WTC11 (cell line): ENCODE measurements around the gene RUFY3. TPM values are rescaled to one million over a fixed set of nuclear protein-coding genes. Genes with fewer than 3 reads are reported as not detected.

Experiments
- ATAC-seq: fragments of 200-7000 bp; cut with Tn5 transposase; 2 replicates; pipeline ENCODE4 v1.10.0; 2021; ENCODE audit warnings: mild to moderate bottlenecking, moderate library complexity
- CTCF ChIA-PET: fragments of 300-600 bp; sonication (Branson Sonifier 250); formaldehyde crosslinking; loops from one replicate; lab custom pipeline; 2021; ENCODE audit warnings: antibody characterized with exemption; lab: Charles Lee
- POLR2A ChIA-PET: fragments of 350-600 bp; sonication (Branson Sonifier 250); formaldehyde crosslinking; loops from one replicate; lab custom pipeline; 2021; ENCODE audit warnings: antibody characterized with exemption; lab: Charles Lee
- DNase-seq: peaks from one replicate; pipeline ENCODE4 v3.0.0; 2021; ENCODE audit warnings: low spot score
- H3K27ac Mint-ChIP-seq: 2 replicates; pipeline ENCODE4 v1.8.0; 2021; ENCODE audit warnings: mixed read lengths
- H3K27me3 Mint-ChIP-seq: 2 replicates; pipeline ENCODE4 v1.8.0; 2021; ENCODE audit warnings: low read depth, mild to moderate bottlenecking, moderate library complexity, mixed read lengths
- H3K36me3 Mint-ChIP-seq: 2 replicates; pipeline ENCODE4 v1.8.0; 2021; ENCODE audit warnings: mixed read lengths
- H3K4me1 Mint-ChIP-seq: 2 replicates; pipeline ENCODE4 v1.8.0; 2022; ENCODE audit warnings: mixed read lengths
- H3K4me3 Mint-ChIP-seq: 2 replicates; pipeline ENCODE4 v1.8.0; 2021; ENCODE audit warnings: mild to moderate bottlenecking, moderate library complexity, mixed read lengths
- H3K9me3 Mint-ChIP-seq: 2 replicates; pipeline ENCODE4 v1.8.0; 2021; ENCODE audit warnings: mixed read lengths
- CBFB ChIP-seq: sonication (generic); formaldehyde crosslinking; IDR thresholded peaks from 2 replicates; pipeline ENCODE4 v1.8.1; 2022; ENCODE audit warnings: mild to moderate bottlenecking, low read depth, missing genetic modification reagents
- CREM ChIP-seq: sonication (generic); formaldehyde crosslinking; IDR thresholded peaks from 2 replicates; pipeline ENCODE4 v1.8.1; 2022; ENCODE audit warnings: mild to moderate bottlenecking, missing genetic modification reagents, moderate library complexity
- ESRRA ChIP-seq: sonication (generic); formaldehyde crosslinking; IDR thresholded peaks from 2 replicates; pipeline ENCODE4 v1.8.1; 2022; ENCODE audit warnings: mild to moderate bottlenecking, missing genetic modification reagents, borderline replicate concordance
- FOXK1 ChIP-seq: sonication (generic); formaldehyde crosslinking; IDR thresholded peaks from 2 replicates; pipeline ENCODE4 v1.8.0; 2022; ENCODE audit warnings: mild to moderate bottlenecking, moderate library complexity, missing genetic modification reagents
- FOXP1 ChIP-seq: sonication (generic); formaldehyde crosslinking; IDR thresholded peaks from 2 replicates; pipeline ENCODE4 v1.8.0; 2022; ENCODE audit warnings: missing genetic modification reagents, mild to moderate bottlenecking, moderate library complexity, borderline replicate concordance
- HMGA2 ChIP-seq: fragments of 250-450 bp; sonication (Bioruptor Pico); IDR thresholded peaks from 2 replicates; pipeline ENCODE4 v1.4.0; 2021; ENCODE audit warnings: mild to moderate bottlenecking, moderate library complexity
- HMGXB4 ChIP-seq: sonication (generic); formaldehyde crosslinking; IDR thresholded peaks from 2 replicates; pipeline ENCODE4 v1.8.1; 2023; ENCODE audit warnings: mild to moderate bottlenecking, moderate library complexity, missing genetic modification reagents
- JAZF1 ChIP-seq: fragments of 250-450 bp; sonication (Bioruptor Pico); IDR thresholded peaks from 2 replicates; pipeline ENCODE4 v1.9.0; 2021; ENCODE audit warnings: moderate library complexity, mild to moderate bottlenecking, inconsistent platforms
- NFATC4 ChIP-seq: fragments of 250-450 bp; sonication (Bioruptor Pico); IDR thresholded peaks from 2 replicates; pipeline ENCODE4 v1.9.0; 2021; ENCODE audit warnings: mild to moderate bottlenecking
- NFYB ChIP-seq: sonication (generic); formaldehyde crosslinking; conservative IDR thresholded peaks from 2 replicates; pipeline ENCODE4 v1.8.0; 2022; ENCODE audit warnings: low read depth, missing genetic modification reagents
- SOX15 ChIP-seq: fragments of 250-450 bp; sonication (Bioruptor Pico); IDR thresholded peaks from 2 replicates; pipeline ENCODE4 v1.9.0; 2021; ENCODE audit warnings: mild to moderate bottlenecking
- TEAD1 ChIP-seq: sonication (generic); formaldehyde crosslinking; IDR thresholded peaks from 2 replicates; pipeline ENCODE4 v1.8.0; 2022; ENCODE audit warnings: mild to moderate bottlenecking, missing genetic modification reagents
- ZBTB21 ChIP-seq: sonication (generic); formaldehyde crosslinking; IDR thresholded peaks from 2 replicates; pipeline ENCODE4 v1.8.1; 2023; ENCODE audit warnings: mild to moderate bottlenecking, missing genetic modification reagents, borderline replicate concordance
- ZNF281 ChIP-seq: sonication (generic); formaldehyde crosslinking; IDR thresholded peaks from 2 replicates; pipeline ENCODE4 v1.8.0; 2023; ENCODE audit warnings: mild to moderate bottlenecking, missing genetic modification reagents
- ZNF416 ChIP-seq: fragments of 250-450 bp; sonication (Bioruptor Pico); IDR thresholded peaks from 2 replicates; pipeline ENCODE4 v1.9.0; 2021; ENCODE audit warnings: mild to moderate bottlenecking, inconsistent platforms
- total RNA-seq: library from RNA; stranded (reverse); gene quantifications from 3 replicates; pipeline ENCODE4 v1.2.3, GENCODE V29; 2021
- TF ChIP-seq, protein P1 (sequence below): fragments of 250-450 bp; sonication (Bioruptor Pico); IDR thresholded peaks from 2 replicates; pipeline ENCODE4 v1.9.0; 2021; ENCODE audit warnings: moderate library complexity, mild to moderate bottlenecking, inconsistent platforms, borderline replicate concordance
- TF ChIP-seq, protein P2 (sequence below): sonication (generic); formaldehyde crosslinking; IDR thresholded peaks from 2 replicates; pipeline ENCODE4 v1.8.1; 2022; ENCODE audit warnings: mild to moderate bottlenecking, moderate library complexity, missing genetic modification reagents
- TF ChIP-seq, protein P3 (sequence below): sonication (generic); formaldehyde crosslinking; IDR thresholded peaks from 2 replicates; pipeline ENCODE4 v1.8.0; 2022; ENCODE audit warnings: missing genetic modification reagents
- TF ChIP-seq, protein P4 (sequence below): sonication (generic); formaldehyde crosslinking; conservative IDR thresholded peaks from 2 replicates; pipeline ENCODE4 v1.8.1; 2023; ENCODE audit warnings: mild to moderate bottlenecking, low read depth, missing genetic modification reagents, moderate library complexity

RUFY3 gene
- total RNA-seq, 1 experiment from 2014 or later: 49.0 TPM

GRCh38 chr4:70838204-70838603 is 116.4 kb downstream of the RUFY3 start:
- no peak for ATAC-seq
- TF ChIP-seq CREM (CRISPR knock-in tag) (no peak), FOXP1 (no peak), NFATC4 (CRISPR knock-in tag) (no peak), FOXK1 (CRISPR knock-in tag) (no peak), JAZF1 (no peak), CBFB (CRISPR knock-in tag) (no peak), ZNF416 (CRISPR knock-in tag) (no peak), SOX15 (CRISPR knock-in tag) (no peak), ZBTB21 (CRISPR knock-in tag) (no peak), HMGA2 (CRISPR knock-in tag) (no peak)
- TF ChIP-seq, protein P1, sequence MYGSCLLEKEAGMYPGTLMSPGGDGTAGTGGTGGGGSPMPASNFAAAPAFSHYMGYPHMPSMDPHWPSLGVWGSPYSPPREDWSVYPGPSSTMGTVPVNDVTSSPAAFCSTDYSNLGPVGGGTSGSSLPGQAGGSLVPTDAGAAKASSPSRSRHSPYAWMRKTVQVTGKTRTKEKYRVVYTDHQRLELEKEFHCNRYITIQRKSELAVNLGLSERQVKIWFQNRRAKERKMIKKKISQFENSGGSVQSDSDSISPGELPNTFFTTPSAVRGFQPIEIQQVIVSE: no peak
- TF ChIP-seq, protein P2, sequence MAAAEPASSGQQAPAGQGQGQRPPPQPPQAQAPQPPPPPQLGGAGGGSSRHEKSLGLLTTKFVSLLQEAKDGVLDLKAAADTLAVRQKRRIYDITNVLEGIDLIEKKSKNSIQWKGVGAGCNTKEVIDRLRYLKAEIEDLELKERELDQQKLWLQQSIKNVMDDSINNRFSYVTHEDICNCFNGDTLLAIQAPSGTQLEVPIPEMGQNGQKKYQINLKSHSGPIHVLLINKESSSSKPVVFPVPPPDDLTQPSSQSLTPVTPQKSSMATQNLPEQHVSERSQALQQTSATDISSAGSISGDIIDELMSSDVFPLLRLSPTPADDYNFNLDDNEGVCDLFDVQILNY: no peak
- TF ChIP-seq, protein P3, sequence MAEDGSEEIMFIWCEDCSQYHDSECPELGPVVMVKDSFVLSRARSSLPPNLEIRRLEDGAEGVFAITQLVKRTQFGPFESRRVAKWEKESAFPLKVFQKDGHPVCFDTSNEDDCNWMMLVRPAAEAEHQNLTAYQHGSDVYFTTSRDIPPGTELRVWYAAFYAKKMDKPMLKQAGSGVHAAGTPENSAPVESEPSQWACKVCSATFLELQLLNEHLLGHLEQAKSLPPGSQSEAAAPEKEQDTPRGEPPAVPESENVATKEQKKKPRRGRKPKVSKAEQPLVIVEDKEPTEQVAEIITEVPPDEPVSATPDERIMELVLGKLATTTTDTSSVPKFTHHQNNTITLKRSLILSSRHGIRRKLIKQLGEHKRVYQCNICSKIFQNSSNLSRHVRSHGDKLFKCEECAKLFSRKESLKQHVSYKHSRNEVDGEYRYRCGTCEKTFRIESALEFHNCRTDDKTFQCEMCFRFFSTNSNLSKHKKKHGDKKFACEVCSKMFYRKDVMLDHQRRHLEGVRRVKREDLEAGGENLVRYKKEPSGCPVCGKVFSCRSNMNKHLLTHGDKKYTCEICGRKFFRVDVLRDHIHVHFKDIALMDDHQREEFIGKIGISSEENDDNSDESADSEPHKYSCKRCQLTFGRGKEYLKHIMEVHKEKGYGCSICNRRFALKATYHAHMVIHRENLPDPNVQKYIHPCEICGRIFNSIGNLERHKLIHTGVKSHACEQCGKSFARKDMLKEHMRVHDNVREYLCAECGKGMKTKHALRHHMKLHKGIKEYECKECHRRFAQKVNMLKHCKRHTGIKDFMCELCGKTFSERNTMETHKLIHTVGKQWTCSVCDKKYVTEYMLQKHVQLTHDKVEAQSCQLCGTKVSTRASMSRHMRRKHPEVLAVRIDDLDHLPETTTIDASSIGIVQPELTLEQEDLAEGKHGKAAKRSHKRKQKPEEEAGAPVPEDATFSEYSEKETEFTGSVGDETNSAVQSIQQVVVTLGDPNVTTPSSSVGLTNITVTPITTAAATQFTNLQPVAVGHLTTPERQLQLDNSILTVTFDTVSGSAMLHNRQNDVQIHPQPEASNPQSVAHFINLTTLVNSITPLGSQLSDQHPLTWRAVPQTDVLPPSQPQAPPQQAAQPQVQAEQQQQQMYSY (CRISPR knock-in tag): no peak
- TF ChIP-seq, protein P4, sequence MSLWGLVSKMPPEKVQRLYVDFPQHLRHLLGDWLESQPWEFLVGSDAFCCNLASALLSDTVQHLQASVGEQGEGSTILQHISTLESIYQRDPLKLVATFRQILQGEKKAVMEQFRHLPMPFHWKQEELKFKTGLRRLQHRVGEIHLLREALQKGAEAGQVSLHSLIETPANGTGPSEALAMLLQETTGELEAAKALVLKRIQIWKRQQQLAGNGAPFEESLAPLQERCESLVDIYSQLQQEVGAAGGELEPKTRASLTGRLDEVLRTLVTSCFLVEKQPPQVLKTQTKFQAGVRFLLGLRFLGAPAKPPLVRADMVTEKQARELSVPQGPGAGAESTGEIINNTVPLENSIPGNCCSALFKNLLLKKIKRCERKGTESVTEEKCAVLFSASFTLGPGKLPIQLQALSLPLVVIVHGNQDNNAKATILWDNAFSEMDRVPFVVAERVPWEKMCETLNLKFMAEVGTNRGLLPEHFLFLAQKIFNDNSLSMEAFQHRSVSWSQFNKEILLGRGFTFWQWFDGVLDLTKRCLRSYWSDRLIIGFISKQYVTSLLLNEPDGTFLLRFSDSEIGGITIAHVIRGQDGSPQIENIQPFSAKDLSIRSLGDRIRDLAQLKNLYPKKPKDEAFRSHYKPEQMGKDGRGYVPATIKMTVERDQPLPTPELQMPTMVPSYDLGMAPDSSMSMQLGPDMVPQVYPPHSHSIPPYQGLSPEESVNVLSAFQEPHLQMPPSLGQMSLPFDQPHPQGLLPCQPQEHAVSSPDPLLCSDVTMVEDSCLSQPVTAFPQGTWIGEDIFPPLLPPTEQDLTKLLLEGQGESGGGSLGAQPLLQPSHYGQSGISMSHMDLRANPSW: no peak
- DNase-seq: no peak

DNA sequence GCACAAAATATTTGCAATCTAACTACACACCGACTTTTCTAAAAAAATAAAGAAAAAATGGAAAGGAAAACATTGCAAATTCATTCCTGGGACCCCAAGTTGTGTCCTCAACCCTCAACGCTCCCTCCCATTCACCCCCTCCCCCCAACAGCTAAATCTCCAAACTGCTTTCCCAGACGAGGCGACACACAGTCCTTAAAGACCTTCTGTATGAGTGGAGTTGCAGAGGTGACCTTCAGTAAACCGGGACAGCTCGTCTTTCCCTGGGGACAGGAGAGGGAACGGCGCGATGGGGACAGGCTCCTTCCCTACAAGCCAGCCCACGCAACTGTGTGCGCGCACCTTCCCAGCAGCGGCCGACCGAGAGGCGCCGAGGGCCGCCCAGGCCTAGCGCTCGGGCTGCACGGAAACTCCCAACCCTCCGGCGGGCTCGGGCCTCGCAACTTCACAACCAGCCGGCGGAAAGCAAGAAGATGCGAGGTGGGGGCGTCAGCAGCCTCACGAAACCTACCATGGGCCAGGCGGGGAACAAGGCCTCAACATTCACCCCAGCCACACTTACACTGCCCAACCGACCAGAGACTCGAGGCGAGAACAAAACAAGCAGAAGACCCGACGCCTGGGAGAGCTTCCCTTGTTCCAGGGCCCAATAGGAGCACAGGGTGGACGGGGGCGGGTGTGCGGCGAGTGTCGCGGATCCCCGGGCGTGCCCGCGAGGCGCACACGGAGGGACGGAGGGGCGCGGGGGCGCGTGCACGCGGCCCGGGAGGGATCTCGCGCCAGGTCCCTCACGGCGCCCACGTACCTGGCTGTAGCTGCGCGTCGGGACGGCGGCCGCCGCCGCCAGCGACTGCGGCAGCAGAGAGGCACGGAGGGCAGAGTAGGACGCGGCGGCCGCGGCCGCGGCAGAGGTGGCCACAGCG is 117.2 kb downstream of the RUFY3 start:
- ATAC-seq (peak; percentile 19), DNase-seq (peak; percentile 48)
- ChIA-PET CTCF (interaction anchor here (0.6 to 2.1 kb wide), 6 partner anchors 63 to 171 kb away, joined by 3 to 6 read pairs (median 4); partner anchors contain the start of genes MOB1B and RUFY3), POLR2A (interaction anchor here (0.5 to 3.1 kb wide), 5 partner anchors 33 to 154 kb away, joined by 3 to 18 read pairs (median 5); partner anchors contain the start of genes DCK and MOB1B)
- Mint-ChIP-seq H3K4me3 (peak overlapping the region; percentile 94), H3K4me1 (peaks cover 20% of the 10 kb centered on the region), H3K27ac (peak overlapping the region; percentile 91), H3K27me3 (no peaks in the 10 kb centered on the region), H3K36me3 (peaks cover 15% of the 10 kb centered on the region), H3K9me3 (no peaks in the 10 kb centered on the region)
- TF ChIP-seq JAZF1 (no peak), HMGXB4 (CRISPR knock-in tag) (peak; percentile 45; the same call in 1 of the 2 replicates), ZNF281 (CRISPR knock-in tag) (peak; percentile 70; the same call in 1 of the 2 replicates), ESRRA (CRISPR knock-in tag) (peak; percentile 74; the same call in 1 of the 2 replicates), NFYB (no peak), TEAD1 (peak; percentile 57; the same call in 1 of the 2 replicates)

More at GRCh38 chr4:70838204-70838603, 116.4 kb downstream of the RUFY3 start:
- ChIA-PET POLR2A (interaction anchor here (0.6 to 3.1 kb wide), 5 partner anchors 32 to 155 kb away, joined by 4 to 18 read pairs (median 5); partner anchors contain the start of genes DCK and MOB1B), CTCF (interaction anchor here (0.6 to 2.1 kb wide), 9 partner anchors 64 to 711 kb away, joined by 3 to 6 read pairs (median 3); partner anchors contain the start of genes MOB1B and RUFY3)
- Mint-ChIP-seq H3K27me3 (no peaks in the 10 kb centered on the region), H3K27ac (peak overlapping the region; percentile 85), H3K4me1 (peaks cover 20% of the 10 kb centered on the region), H3K9me3 (no peaks in the 10 kb centered on the region), H3K36me3 (peaks cover 21% of the 10 kb centered on the region), H3K4me3 (peak overlapping the region; percentile 94)
